ENCODE measurements around the gene CERS6. TPM values are rescaled to one million over a fixed set of nuclear protein-coding genes. Genes with fewer than 3 reads are reported as not detected.

CERS6 gene
- total RNA-seq, 1 experiment from 2014 or later, result 37.6 TPM

DNA sequence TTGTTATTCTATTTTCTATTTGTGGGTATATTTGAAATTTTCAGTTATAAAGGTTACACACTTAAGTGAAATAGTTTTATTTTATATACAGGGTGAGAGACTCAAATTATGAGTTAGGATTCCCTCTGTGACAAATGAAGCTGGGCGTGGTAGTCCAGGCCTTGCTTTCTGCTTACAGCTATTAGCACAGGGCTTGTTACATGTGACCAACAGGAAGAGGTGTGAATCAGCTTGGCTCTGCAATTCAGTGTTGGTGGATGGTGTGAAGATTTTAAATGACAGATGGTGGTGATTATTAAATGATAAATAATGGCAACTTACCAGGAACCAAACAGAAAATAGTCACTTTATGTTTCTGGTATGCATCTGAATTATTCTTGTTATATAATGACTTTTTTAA is 282.0 kb downstream of the CERS6 start:
- Histone ChIP-seq H3K4me3 (no peak overlapping the region), H3K4me1 (no peaks in the 10 kb centered on the region), H3K9me3 (replicated peaks) (no peaks in the 10 kb centered on the region), H3K36me3 (no peaks in the 10 kb centered on the region), H3K27ac (no peak overlapping the region), H3K27me3 (no peaks in the 10 kb centered on the region)
- no peak for DNase-seq

DNA sequence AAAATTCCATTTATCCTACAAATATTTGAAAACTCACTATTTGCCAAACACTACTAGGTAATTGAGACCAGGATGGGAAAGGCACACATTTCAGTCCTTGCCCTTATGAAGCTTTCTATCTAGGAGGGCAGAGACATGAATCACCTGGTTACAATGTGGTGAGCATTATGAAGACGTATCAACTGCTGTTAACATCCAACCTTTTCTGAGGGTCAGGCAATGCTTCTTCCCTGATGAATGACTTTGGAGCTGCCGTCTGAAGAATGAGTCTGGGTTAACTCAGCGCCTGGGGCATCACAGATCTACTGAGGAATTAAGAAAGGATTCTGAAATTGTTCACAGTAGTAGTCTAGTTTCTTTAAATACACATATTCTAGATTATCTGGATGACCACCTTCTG is 284.3 kb downstream of the CERS6 start:
- Histone ChIP-seq H3K27me3 (no peaks in the 10 kb centered on the region), H3K9me3 (replicated peaks) (no peaks in the 10 kb centered on the region), H3K27ac (no peak overlapping the region), H3K4me3 (no peak overlapping the region), H3K36me3 (no peaks in the 10 kb centered on the region), H3K4me1 (no peaks in the 10 kb centered on the region)
- DNase-seq, result no peak

DNA sequence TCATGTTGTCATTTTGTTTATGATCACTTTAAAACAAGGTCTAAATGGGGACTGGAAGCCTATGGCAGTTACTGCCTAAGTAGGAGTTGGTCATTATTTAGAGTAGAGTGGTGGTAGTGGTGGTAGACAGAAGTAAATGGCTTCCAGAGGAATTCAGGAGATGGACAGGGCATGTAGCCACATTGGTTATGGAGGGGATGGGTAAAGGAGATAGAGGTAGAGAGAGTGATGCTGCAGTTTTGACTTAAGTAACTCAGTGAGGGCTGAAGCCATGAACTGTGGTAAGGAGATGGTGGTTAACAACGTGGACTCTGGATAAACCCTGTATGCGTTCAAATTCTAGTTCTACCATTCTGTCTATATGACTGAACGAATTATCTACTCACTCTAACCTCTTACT is 284.7 kb downstream of the CERS6 start:
- Histone ChIP-seq H3K4me1 (no peaks in the 10 kb centered on the region), H3K36me3 (no peaks in the 10 kb centered on the region), H3K4me3 (no peak overlapping the region), H3K27ac (no peak overlapping the region), H3K27me3 (no peaks in the 10 kb centered on the region), H3K9me3 (replicated peaks) (no peaks in the 10 kb centered on the region)
- no peak for DNase-seq

DNA sequence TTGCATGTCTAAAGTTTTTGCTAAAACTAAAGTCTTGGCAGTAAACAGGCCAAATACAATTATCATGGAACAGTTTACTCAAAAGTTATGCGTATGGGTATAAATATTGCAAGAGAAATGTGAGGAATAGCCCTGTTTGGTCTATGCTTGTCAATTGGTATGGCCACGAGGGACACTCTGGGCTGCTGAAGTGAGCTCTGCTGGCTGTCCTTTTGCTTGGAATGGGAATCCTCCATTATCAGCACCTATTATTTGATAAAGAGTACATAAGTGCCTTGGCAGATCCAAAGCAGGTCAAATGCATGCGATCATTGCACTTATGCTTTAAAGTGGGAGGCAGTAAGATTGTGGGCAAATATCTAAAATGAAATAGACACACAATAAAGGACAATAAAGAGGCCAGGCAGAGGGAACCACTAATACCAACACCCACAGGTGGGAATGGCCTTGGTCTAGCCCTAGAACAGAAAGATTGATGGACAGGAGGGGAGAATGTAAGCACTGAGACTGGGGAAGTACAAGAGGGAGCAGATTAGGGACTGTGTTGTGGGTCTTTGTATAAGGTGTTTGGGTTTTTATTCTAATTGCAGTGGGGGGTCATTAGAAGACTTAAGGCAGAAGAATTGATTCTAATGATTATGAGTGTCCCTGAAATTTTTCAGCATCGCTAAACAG is 286.3 kb downstream of the CERS6 start:
- Histone ChIP-seq H3K4me3 (no peak overlapping the region), H3K27me3 (no peaks in the 10 kb centered on the region), H3K9me3 (replicated peaks) (no peaks in the 10 kb centered on the region), H3K27ac (no peak overlapping the region), H3K4me1 (no peaks in the 10 kb centered on the region), H3K36me3 (no peaks in the 10 kb centered on the region)
- no peak for DNase-seq

DNA sequence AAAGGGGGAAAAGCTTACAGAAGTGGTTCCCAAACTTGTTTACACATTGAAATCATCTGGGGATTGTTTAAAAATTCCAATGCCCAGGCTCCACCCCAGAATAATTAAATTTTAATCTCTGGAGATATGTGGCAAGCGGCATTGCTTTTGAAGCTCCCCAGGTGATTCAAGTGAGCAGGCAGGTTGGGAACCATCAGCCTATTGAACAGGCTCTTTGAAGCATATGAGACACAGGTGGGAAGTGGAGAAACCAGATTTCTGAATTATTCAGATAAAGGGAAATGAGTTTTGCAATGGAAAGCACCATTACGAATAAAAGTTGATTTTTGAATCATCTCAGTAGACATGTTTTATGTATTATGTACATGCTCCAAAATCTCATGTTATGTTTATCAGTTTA is 288.8 kb downstream of the CERS6 start:
- Histone ChIP-seq H3K4me1 (peaks cover 4% of the 10 kb centered on the region; the same call in 1 of the 2 replicates), H3K27ac (no peak overlapping the region), H3K9me3 (replicated peaks) (no peaks in the 10 kb centered on the region), H3K4me3 (no peak overlapping the region), H3K36me3 (no peaks in the 10 kb centered on the region), H3K27me3 (no peaks in the 10 kb centered on the region)
- no peak for DNase-seq

DNA sequence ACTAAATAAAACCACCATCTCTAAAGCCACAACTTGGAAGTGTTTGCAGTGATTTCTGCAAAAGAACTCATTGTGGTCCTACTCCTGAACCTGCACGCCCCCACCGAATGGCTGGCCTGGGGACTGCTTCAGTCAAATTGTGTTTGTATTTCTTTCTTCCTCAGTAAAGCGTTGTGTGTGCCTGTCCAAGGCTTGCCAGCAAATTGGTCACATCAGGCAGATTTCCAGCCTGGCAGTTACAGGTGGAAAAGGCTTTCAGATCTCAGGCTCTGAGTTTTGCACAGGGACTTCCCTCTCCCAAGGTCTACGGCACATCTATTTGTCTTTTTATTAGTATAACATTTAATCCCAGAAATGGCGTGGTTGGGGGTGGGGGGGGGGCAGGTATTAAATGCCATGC is 292.4 kb downstream of the CERS6 start:
- peaks cover 4% of the 10 kb centered on the region; the same call in 1 of the 2 replicates for H3K4me1 ChIP-seq
- H3K9me3 ChIP-seq (replicated peaks), result no peaks in the 10 kb centered on the region
- no peak overlapping the region for H3K4me3 ChIP-seq
- H3K27me3 ChIP-seq, result no peaks in the 10 kb centered on the region
- no peaks in the 10 kb centered on the region for H3K36me3 ChIP-seq
- no peak overlapping the region for H3K27ac ChIP-seq
- DNase-seq, result no peak

DNA sequence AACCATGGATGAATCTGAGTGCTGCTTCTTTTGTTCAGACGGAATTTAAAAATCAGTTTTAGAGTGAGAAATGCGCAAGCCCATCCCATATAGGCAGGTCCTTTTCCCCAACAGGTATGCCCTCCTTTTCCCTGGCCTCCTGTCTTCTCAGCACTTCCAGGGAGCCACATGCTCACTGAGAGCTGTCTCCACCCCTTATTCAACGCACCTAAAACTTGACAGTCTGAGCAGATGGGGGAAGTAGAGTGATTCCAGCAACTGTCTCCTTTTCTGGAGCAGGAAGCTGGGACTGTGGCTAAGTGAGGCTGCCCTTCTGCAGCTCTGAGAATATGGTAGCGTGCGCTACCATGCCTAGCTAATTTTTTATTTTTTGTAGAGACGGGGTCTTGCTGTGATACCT is 293.2 kb downstream of the CERS6 start:
- H3K4me3 ChIP-seq, result no peak overlapping the region
- DNase-seq, result peak; percentile 9 to 43
- H3K9me3 ChIP-seq (replicated peaks), result no peaks in the 10 kb centered on the region
- peaks cover 4% of the 10 kb centered on the region; the same call in 1 of the 2 replicates for H3K4me1 ChIP-seq
- no peak overlapping the region for H3K27ac ChIP-seq
- no peaks in the 10 kb centered on the region for H3K27me3 ChIP-seq
- H3K36me3 ChIP-seq, result no peaks in the 10 kb centered on the region

DNA sequence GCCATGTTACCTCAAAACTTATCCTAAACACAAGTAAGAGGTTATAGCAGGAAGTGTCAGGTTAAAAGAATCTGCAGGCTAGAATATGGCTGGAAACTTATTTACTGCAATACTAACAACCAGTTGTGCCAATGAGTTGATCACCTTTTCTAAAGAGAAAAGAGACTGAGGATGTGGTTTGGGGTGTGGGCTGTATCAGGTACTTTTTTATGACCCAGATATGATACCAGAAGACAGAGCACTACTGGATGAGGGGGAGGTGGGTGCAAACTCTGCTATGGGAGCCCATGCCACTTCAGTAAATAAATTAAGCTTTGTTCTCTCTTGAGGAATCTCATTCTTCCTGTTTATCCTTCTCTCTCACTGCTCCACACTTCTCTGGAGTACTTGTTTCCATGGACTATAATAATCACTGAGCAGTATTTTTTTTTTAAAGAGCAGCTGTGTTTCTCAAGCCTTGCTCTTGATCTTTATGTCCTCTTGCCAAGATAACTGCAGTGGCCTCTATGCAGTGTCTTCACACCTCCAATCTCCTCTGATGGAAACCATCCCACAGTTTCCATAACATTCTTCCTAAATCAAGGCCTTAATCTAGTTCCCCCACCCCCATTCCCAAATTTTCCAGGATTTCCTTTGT is 295.1 kb downstream of the CERS6 start:
- Histone ChIP-seq H3K4me1 (peaks cover 4% of the 10 kb centered on the region; the same call in 1 of the 2 replicates), H3K9me3 (replicated peaks) (no peaks in the 10 kb centered on the region), H3K27ac (no peak overlapping the region), H3K36me3 (no peaks in the 10 kb centered on the region), H3K27me3 (no peaks in the 10 kb centered on the region), H3K4me3 (no peak overlapping the region)
- no peak for DNase-seq

DNA sequence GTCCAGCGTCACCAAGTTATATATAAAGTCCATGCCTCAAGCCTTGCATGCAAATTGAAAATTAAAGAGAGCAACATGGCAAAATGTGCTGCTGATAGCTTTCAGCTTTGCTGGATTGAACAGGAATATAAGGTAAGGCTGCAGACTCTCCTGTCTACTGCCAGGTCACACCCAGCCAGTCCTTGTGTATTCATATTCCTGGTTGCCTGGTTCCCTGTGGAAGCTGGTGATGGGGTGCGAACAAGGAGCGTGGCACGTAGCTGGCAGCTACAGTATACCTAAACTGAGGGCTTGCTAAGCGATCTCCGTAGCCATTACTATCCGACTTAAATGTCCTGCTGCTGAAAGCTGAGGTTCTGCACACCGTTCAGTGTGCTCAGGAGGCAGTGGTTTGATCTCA is 296.3 kb downstream of the CERS6 start:
- Histone ChIP-seq H3K4me1 (peaks cover 4% of the 10 kb centered on the region; the same call in 1 of the 2 replicates), H3K4me3 (no peak overlapping the region), H3K36me3 (no peaks in the 10 kb centered on the region; the same call in 1 of the 2 replicates), H3K9me3 (replicated peaks) (no peaks in the 10 kb centered on the region), H3K27me3 (no peaks in the 10 kb centered on the region), H3K27ac (no peak overlapping the region)
- no peak for DNase-seq

DNA sequence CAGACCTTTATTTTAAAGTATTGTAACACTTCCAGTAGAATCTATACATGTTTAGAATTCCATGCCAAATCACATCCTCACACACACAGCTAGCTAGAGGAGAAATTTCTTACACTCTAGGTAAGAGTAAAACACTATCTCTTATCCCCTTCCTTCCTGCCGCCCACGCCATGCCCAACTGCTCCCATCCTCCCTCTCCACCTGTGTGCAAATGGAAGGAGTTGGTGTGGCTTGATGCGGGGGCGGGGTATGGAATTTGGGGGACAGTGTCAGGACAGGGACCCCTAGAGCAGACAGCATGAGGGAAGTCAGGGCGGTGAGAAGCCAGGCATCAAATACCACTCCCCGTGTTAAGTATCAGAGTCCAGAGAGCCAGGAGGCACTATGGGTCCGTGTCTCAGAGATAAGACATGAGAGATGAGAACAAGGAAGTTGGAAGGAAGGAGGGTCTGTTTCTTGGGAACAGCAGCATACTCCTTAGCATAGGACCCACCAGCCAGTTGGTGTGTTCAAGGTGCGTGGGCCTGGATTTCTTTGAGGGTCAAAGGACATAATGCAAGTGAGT is 297.8 kb downstream of the CERS6 start:
- Histone ChIP-seq H3K9me3 (replicated peaks) (no peaks in the 10 kb centered on the region), H3K36me3 (no peaks in the 10 kb centered on the region; the same call in 1 of the 2 replicates), H3K4me1 (peaks cover 4% of the 10 kb centered on the region; the same call in 1 of the 2 replicates), H3K27ac (no peak overlapping the region), H3K27me3 (no peaks in the 10 kb centered on the region), H3K4me3 (no peak overlapping the region)
- no peak for DNase-seq

DNA sequence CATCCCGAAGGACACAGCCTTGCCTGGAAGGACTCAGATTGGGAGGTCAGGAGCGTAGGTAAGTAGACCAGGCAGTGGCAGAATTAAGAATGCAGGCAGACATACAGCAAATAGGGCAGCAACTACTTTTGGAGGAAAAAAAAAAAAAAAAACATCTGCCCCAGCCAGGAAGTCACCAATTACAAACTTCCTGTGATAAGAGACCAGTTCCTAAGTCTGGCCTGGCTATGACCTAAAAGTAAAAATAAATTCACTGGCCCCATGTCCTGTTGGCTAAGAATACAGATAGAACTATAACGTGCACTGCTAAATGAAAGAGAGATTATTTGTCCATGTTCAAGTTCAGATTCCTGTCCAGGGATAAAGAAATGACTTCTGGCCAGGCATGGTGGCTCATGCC is 301.2 kb downstream of the CERS6 start:
- Histone ChIP-seq H3K27ac (no peak overlapping the region), H3K9me3 (replicated peaks) (no peaks in the 10 kb centered on the region), H3K36me3 (no peaks in the 10 kb centered on the region; the same call in 1 of the 2 replicates), H3K27me3 (no peaks in the 10 kb centered on the region), H3K4me1 (no peaks in the 10 kb centered on the region), H3K4me3 (no peak overlapping the region)
- DNase-seq, result no peak

DNA sequence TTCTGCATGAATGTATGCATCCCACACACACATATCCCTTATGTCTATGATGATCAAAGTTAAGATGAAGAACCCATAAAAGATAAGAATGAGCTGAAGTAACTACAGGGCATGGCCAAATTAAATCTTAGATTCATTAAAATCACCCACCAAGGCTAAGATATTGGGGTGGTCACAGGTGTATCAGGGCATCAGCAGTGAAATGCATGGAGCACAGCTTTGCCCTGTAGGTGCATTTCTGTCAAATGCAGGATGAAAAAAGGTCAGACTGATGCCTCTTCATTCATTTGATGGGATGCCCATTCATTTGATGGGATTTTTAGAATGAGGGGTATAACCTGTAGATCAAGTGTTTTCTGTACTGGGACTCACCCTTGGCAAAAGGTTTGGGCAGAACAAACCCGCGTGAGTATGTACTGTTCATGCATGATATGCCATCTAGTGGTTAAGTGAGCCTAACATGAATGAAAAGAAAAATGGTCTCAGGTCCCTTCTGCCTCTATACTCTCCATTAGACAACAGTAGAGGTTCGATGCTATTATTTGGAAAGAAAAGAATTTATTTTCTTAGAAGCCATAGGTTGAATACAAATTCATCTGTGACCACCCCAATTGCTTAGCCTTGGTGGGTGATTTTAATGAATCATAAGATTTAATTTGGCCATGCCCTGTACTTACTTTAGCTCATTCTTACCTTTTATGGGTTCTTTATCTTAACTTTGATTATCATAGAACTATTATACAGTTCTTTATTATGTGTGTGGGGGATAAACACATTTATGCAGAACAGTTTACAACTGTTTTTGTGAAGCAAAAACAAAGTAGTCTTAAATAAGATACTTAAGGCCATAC is 303.1 kb downstream of the CERS6 start:
- Histone ChIP-seq H3K27ac (no peak overlapping the region), H3K36me3 (no peaks in the 10 kb centered on the region; the same call in 1 of the 2 replicates), H3K9me3 (replicated peaks) (no peaks in the 10 kb centered on the region), H3K4me1 (no peaks in the 10 kb centered on the region), H3K4me3 (no peak overlapping the region), H3K27me3 (no peaks in the 10 kb centered on the region)
- DNase-seq, result peak; percentile 12 to 59

DNA sequence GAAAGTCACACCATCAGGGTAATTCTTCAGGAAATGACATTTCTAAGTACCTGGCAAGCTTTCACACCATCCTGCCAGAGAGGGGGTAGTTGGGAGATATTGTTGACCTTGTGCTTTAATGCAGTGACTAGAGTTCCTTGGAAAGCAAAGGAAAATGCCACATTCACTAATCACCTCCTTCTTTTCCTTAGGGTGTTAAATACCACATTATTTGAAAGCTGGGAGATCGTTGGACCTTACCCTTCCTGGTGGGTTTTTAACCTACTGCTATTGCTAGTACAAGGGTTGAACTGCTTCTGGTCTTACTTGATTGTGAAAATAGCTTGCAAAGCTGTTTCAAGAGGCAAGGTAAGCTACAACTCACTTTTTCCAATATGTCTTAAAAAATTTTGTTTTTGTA is 309.3 kb downstream of the CERS6 start:
- DNase-seq, result no peak
- peaks cover 10% of the 10 kb centered on the region; the same call in 1 of the 2 replicates for H3K36me3 ChIP-seq
- no peaks in the 10 kb centered on the region for H3K9me3 ChIP-seq (replicated peaks)
- no peaks in the 10 kb centered on the region for H3K27me3 ChIP-seq
- H3K27ac ChIP-seq, result no peak overlapping the region
- no peaks in the 10 kb centered on the region for H3K4me1 ChIP-seq
- H3K4me3 ChIP-seq, result no peak overlapping the region

DNA sequence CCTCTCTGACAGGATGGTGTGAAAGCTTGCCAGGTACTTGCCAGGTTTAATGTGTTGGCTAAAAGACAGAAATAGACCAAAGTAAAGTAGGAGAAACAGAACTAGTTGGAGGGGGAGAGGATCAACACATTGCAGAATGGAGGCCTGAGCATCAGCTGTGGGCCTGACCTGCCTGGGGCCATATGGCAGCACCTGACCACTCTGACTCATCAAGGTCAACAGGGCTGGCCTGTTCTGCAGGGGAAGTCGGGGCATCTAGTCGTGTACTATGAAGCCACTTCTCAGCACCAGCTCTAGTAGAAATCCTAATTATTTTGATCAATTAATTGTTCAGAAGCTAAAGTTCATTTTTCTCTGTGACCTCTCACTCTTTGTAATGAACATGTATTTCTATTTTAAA is 310.5 kb downstream of the CERS6 start:
- Histone ChIP-seq H3K4me1 (no peaks in the 10 kb centered on the region), H3K4me3 (no peak overlapping the region), H3K27ac (no peak overlapping the region), H3K9me3 (replicated peaks) (no peaks in the 10 kb centered on the region), H3K36me3 (peaks cover 10% of the 10 kb centered on the region; the same call in 1 of the 2 replicates), H3K27me3 (no peaks in the 10 kb centered on the region)
- no peak for DNase-seq

DNA sequence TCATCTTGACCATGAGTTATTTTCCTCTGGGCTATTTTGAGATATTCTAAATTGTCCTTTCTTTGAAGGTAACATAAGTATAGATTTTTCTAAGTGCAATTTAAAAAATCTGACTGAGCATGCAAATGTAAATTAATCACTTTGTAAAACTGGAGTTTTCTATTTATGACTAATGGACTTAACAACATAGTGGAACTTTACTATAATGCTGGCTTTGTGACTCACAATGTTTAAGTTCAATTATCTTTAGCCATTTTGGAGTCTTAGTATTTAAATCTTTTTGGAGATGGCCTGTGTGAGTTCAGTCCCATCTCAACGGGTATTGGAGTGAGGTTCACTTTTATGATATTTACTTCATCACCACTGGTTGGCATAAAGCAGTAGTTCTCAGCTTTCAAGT is 311.2 kb downstream of the CERS6 start:
- no peak overlapping the region for H3K27ac ChIP-seq
- H3K27me3 ChIP-seq, result no peaks in the 10 kb centered on the region
- no peaks in the 10 kb centered on the region for H3K4me1 ChIP-seq
- H3K36me3 ChIP-seq, result peaks cover 10% of the 10 kb centered on the region; the same call in 1 of the 2 replicates
- H3K9me3 ChIP-seq (replicated peaks), result no peaks in the 10 kb centered on the region
- no peak overlapping the region for H3K4me3 ChIP-seq
- no peak for DNase-seq

All from SJCRH30 (cell line).